ENCODE results near the gene CAMK4.

- TF ChIP-seq, protein P1, sequence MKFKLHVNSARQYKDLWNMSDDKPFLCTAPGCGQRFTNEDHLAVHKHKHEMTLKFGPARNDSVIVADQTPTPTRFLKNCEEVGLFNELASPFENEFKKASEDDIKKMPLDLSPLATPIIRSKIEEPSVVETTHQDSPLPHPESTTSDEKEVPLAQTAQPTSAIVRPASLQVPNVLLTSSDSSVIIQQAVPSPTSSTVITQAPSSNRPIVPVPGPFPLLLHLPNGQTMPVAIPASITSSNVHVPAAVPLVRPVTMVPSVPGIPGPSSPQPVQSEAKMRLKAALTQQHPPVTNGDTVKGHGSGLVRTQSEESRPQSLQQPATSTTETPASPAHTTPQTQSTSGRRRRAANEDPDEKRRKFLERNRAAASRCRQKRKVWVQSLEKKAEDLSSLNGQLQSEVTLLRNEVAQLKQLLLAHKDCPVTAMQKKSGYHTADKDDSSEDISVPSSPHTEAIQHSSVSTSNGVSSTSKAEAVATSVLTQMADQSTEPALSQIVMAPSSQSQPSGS (IDR thresholded peaks at IDR 0.05; ENCODE audit: low read length) = no peak
- TF ChIP-seq TBP (IDR thresholded peaks at IDR 0.05; ENCODE audit: low read depth, low read length) = no peak
- TF ChIP-seq RFX5 (IDR thresholded peaks at IDR 0.05; ENCODE audit: borderline replicate concordance, low read depth, low read length) = no peak
- TF ChIP-seq EZH2 (IDR thresholded peaks at IDR 0.05; ENCODE audit: low read depth, low read length, severe bottlenecking) = no peak
- no peak for TF ChIP-seq YY1 (IDR thresholded peaks at IDR 0.05; ENCODE audit: low read depth, low read length)
- no peak for TF ChIP-seq EGR1 (IDR thresholded peaks at IDR 0.05; ENCODE audit: borderline replicate concordance, low read depth, low read length)
- TF ChIP-seq ZNF274 (IDR thresholded peaks at IDR 0.05; ENCODE audit: borderline replicate concordance, extremely low read depth, low read length) = no peak
- TF ChIP-seq CTCF (IDR thresholded peaks at IDR 0.05; ENCODE audit: control extremely low read depth in 1 of 3, insufficient read depth in 1 of 3, low read depth in 1 of 3, low read length in 3 of 3) = no peak
- TF ChIP-seq JUND (IDR thresholded peaks at IDR 0.05; ENCODE audit: low read length) = no peak
- TF ChIP-seq, protein P2, sequence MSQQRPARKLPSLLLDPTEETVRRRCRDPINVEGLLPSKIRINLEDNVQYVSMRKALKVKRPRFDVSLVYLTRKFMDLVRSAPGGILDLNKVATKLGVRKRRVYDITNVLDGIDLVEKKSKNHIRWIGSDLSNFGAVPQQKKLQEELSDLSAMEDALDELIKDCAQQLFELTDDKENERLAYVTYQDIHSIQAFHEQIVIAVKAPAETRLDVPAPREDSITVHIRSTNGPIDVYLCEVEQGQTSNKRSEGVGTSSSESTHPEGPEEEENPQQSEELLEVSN (IDR thresholded peaks at IDR 0.05) = no peak
- TF ChIP-seq ASH2L (IDR thresholded peaks at IDR 0.05; ENCODE audit: low read length) = no peak
Measured at GRCh38 chr5:111447822-111448221, 223.6 kb downstream of the CAMK4 start.

Measured in H1 (cell line).